ENCODE data around the gene DPH2.

The DPH2 gene

DNA sequence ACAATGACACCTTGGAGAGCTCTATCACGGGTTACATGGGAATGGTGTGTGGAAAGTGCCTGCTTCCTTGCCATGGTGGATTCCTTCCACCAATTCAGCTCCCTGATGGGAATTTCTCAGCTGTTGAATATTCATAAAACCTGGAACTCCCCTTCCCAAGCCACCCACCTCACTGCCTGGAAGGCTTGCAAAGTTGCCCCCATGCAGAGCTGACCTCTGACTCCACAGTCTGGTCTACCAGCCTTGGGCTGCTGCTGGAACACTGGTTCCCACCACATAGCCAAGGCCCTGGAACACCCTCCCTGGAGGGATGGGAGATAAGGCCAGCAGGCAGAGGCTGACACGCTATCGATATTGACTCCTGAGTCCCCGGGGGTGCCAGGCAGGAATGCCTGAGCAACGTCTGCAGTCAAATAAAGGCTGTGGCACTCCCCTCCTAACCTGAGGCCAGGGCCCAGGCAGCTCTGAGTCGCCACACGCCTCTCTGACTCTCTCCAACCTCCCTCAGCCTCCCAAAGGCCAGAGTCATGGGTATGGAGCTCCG, 30.4 kb downstream of the DPH2 start:
- DNase-seq (ENCODE audit: low spot score): no peak

DNA sequence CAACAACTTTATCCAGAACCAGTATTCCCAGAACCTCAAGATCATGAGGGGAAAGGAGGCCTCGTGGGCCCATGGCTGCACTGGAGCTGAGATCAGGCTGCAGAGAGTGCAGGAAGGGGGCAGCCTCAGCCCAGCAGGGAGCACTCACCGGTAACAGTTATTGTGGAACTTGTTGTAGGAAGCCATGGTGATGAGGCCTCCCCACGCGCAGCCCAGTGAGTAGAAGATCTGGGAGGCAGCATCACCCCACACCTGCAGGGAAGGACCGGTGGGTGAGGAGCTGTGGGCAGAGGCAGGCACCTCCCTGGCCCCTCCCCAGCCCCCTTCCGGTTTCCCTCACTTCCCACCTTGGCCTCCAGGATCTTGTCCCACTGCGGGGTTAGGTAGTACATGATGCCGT, 32.4 kb downstream of the DPH2 start:
- DNase-seq (ENCODE audit: low spot score): no peak

DNA sequence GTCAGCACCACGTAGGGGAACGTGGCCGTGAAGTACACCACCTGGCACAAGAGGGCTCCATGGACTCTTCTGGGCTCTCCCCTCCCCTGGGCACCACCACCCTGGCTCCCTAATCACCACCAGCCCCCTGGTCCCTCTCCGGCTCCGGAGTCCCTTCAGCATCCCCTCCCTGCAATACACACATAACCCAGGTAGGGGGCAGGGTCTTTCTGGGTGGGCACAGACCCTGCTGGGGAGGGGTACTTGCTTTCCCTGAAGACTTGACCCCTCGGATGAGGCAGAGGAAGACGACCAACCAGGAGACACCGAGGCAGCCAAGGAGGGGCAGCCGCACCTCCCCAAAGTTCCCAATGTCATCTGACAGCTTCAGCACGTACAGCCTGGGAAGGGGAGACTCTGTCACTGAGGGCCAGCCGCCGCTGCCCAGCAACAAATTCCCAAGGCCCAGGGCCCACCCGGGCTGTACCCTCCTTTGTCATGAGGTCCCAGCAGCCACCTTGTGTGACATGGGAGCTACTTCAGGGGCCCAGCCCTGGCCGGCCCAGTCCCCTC, 32.9 kb downstream of the DPH2 start:
- no peak for DNase-seq (ENCODE audit: low spot score)

DNA sequence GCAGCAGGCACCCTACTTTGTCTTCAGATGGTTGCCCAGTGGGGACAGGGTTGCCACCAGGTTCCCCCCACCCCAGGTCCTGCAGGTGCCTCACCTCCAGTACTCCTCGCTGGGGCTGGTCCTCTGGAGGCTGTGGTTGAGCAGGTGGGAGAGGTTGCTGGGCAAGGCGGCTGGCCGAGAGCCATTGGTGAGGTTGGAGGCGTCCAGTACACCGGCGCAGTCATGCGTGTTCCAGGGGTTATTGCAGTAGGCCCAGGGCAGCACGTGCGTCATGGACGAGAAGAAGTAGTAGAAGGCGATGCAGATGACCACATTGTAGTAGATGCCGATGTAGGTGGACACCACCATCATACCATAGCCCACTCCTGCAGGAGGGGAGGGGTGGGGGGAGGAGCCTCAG, 38.4 kb downstream of the DPH2 start:
- DNase-seq (ENCODE audit: low spot score): no peak

DNA sequence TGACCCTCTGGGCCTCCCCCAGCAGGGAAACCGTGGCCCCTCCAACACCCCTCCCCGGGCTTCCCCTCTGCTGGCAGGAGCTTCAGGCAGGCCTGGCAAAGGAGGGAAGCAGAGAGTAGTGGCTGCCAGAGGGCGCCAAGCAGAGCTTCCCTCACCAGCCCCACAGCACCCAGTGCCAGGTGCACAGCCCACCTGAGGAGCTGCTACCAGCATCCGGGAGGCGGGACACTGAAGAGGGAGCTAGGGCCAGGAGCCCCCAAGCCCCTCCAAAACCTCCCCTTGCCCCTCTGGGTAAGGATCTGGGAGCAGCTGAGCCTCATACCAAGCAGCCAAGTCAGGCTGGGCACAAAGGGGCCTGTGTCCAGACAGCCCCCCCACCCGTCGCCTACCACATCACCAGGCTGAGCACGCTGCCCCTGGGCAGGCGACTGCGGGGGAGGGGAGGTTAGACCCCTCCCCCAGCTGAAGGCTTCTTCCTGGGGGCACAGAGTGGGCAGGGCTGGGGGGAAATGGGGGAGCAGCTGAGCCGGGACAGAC, 41.2 kb downstream of the DPH2 start:
- no peak for DNase-seq (ENCODE audit: low spot score)

DNA sequence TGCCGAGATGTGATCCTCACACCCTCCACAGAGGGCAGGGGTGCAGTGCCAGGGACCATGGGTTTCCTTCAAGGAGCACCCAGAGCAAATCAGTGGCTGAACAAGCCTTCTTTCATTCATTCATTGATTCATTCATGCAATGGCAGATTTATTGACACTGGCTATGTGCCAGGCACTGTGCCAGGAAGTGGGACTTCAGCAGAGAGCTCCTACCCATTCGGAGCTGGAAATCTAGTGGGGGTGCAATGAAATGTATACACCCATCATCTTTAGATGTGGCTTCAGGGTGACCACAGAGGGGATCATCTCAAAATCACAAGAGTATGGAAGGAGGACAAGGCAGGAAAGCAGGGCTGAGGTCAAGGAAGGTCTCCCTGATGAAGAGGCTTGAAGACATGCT, 42.6 kb downstream of the DPH2 start:
- no peak for DNase-seq (ENCODE audit: low spot score)

DNA sequence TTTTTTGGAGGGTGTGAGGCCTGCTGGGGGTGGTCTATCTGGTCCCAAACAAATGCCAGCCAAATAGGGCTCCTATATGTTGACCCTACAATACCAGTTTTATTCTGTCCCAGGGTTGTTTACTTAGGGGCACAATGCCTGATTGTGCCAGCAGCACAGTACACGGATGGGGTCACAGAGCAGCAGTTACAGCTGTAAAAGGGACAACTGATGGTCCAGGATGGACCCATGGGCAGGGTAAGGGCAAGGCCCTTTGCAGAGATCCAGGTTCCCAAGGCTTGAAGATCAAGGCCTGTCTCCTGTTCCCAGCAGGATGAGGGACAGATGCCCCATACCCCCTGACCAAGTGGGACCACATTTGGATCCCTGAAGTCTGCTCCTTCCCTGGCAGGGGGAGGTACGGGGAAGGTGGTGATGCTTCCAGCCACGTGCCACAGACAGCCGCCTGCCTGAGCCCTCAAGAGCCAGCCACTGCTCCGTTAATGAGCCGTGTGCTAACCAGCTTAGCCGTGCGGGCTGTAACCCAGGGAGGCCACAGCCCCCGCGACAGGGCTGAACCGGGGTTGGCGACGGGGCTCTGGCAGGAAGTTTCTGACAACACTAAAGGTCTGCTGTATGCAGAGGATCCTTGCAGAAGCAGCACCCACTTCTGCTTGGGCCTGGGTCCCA, 43.3 kb downstream of the DPH2 start:
- no peak for DNase-seq (ENCODE audit: low spot score)

DNA sequence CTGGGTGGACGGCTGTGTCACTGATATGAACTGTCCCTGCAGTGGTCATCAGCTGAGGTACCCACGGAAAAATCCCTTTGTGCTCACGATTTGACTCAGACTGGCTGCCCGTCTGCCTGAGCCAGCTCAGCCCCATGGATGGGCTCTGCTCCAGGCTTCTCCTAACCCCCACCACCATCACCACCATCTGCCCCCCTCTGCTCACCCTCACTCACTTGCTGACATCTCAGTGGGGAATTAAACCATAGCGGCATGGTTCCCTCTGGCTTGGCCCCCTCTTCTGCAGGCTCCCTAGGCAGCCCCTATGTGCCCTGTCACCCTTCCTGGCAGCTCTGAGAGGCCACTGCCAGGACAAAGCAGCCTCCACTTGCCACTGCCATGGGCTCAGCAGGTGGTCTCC, 44.1 kb downstream of the DPH2 start:
- no peak for DNase-seq (ENCODE audit: low spot score)

DNA sequence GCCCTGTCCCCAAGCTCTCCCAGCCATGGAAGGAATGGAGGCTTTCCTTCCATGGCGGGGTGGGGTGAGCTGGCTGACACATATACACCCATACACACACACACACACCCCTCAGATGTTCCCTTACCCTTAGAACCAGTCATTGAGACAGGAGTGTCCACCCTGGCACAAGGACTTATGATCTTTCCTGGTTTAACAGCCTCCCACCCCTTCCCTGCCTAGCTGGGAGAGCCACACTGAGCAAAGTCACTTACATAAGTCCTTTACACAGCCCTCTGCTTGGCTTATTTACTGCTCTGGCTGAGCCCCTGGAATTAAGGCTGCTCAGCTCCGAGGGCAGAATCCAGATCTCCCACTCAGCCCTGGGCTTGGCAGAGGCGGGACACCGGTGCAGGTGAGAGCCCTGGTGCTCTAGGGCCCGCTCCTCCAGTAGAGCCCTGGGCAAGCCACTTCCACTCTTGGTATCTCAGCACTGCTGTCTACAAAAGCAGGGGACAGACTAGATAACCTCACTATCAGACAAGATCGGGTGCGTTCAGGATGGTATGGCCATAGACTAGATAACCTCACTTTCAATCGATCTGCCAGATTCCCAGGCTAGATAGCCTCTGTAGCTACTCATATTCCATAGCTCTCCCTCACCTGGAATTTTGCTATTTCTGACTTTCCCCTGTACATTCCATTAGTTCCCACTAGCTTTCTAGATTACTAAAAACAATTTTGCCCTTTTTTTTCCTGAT, 44.7 kb downstream of the DPH2 start:
- no peak for DNase-seq (ENCODE audit: low spot score)

DNA sequence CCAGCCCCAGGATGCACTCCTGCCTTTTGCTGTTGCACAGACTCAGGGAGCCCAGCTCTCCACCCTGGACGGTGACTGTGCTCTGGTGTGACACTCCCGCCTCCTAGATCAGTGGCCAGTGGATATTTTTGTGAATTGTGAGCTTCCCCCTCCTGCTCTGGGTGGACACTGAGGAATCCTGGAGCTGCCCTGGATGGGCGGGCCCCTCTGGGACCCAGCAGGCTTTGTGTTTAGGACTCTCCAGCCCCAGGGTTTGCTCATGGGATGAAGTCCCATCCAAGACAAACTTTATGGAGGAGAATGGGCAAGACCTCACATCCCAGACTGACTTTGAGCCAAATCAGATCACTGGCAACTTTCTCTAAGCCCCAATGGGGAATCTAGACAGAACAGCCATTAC, 45.4 kb downstream of the DPH2 start:
- no peak for DNase-seq (ENCODE audit: low spot score)

DNA sequence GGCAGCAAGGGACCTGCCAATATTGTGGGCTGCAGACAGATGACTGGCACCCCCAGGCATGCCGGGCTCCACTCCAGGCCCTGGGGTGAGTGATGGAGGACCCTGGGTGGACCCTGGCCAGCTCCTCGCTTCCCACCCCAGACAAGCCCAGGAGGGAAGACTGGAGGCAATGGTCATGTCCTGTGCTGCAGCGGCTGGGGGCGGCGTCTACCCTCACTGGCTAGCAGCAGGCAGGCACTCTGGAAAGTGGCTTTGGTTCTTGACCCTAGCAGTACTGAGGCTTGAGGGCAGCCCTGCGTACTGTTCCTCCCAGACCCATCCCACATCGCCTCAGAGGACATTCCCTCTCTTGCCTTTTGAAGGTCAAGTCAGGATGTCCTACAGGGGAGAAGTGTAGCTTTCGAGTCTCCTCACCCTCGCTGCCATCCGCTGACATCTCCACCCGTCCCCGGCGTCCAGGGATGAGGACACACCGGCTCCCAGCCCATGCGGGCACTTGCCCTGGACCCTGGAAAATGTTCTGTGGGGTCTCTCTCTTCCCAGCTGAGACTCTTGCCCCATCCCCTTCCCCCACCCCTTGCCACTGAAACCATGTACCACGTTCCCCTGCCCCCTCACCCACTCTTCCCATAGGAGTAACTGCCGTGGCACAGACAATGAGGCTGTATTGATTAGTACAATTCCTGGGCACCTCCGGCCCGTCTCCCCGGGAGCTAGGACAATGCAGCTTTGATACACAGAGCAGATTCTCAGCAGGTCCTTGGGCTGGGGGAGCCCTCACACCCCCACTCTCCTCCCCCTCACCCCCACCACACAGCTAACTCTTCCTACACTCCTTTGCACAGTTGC, 46.5 kb downstream of the DPH2 start:
- DNase-seq (ENCODE audit: low spot score): no peak

DNA sequence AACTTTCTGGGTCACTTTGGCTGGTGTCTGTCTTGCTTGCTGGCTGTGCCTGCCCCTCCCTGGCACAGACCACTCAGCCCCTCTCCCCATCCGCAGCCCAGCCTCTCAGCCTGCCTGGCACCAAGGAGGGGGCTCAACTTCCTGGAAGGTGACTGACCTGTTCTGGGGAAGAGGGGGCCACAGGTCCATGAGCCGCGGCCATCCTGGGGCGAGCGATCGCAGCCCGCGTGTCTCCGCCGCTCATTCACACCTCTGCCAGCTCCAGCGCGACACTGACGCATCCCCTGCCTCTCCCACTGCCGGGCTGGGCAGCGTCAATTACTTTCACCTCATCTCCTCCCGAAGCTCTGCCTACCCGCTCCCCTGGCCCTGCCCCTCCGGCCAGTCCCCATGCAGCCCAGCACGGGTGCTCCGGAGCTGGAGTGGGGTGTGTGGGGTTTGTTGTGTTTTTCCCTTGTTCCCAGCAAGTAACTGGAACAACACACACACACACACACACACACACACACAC, 47.1 kb downstream of the DPH2 start:
- DNase-seq (ENCODE audit: low spot score): no peak

DNA sequence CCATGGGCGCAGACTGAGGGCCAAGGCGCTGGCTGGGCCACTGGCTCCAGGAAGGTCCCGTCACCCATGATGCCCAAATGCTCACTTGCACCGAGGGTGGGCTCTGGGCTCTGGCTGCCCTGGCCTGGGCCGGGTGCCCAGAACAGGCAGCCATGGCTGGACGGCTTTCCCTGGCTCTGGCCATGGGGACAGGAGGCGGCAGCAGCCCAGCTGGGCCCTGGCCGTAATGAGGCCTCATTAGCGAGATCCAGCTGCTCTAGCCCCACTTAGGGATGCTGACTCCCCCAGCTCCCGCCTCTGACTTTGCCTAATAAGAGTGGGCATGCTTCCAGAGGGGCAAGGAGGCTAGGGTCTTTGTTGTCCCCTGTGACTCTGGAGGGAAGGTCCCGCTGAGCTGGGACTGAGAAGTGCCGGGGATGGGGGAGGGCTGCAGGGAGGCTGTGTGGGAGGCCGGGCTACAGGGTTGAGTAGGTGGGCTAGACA, 49.7 kb downstream of the DPH2 start:
- no peak for DNase-seq (ENCODE audit: low spot score)

DNA sequence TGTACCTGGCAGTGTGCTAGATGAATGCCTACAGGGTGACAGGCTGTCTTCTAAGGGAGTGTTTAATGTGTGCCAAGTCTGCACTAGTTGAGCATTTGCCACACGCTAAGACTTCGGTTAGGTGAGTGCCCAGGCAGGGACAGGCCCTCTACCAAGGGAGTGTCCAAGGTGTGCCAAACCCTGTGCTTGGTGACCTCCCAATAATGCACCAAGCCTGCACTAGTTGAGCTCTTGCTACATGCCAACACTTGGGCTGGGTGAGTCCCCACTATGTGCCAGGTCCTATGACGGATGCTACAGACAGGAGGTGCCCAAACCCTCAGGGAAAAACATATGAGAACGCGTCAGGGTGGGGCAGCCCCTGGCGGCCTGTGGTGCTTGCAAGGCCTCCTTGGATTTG, 50.7 kb downstream of the DPH2 start:
- no peak for DNase-seq (ENCODE audit: low spot score)

DNA sequence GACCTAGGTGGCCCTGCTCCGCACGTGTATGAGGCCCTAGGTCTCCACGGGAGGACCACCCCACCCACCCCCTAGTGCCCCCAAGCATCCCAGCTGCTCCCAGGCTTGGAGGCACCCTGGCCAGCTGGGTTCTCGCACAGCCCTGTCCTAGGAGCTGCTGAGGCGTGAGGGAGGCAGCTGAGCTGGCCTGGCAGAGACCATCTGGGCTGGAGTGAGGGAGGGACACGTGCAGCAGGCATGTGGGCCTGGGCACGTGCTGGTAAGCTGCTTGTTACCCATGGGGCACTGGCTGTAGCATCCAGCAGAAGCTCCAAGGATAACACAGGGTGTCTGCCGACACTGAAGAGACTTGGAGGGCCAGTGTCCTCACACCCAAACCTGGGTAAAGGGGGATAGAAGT, 51.3 kb downstream of the DPH2 start:
- no peak for DNase-seq (ENCODE audit: low spot score)

DNA sequence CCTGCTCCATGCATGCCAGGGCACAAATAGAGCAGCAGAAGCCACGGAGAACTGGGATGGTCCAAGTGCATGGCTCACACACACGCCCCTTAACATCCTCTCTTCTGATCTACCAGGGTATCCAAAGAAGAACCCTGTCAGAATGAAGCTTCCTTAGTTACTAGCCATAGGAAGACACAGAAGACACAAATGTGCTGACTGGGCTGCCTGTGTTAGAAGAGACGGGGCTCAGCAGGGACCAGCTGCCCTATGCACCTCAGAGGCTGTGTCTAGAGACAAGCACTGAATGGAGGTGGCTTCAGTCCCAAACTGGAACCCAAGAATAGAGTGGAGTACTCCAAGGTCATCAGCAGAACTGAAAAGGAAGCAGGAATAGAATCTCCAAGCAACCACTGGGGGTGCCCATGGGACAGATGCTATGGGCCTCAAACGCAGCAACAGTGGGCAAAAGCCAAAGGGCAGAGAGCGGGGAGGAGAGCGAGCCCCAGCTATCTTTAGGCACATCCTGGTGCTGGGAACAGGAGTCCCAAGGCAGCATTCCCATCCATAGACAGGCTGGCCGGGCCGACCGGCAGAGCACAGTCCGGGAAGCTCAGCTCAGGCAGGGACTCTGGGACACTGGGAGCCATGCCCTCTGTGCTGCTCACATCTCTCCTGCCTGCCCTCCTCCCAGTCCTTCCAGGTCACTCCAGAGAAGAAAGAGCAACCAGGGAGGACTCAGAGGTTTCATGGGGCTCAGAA, 51.9 kb downstream of the DPH2 start:
- no peak for DNase-seq (ENCODE audit: low spot score)
